SIG-M5 treated with dmso at 0.1 percent for 504 hours (cell line): ENCODE results near the gene CLRN2.
"Not testable (repeated sequence)": the region's sequence is repeated elsewhere in the genome, so short reads cannot be mapped to it uniquely, and the experiment has no call there.

Source experiments
- DNase-seq: peaks from one replicate; lab custom pipeline; 2025; ENCODE audit not compliant: unreplicated experiment; lab: John Stamatoyannopoulos, UW

CLRN2 gene

GRCh38 chr4:17544205-17544604, 29.2 kb downstream of the CLRN2 start:
- no peak for DNase-seq

- DNase-seq, result no peak
Observed at GRCh38 chr4:17544831-17545234, 29.9 kb downstream of the CLRN2 start.

- no peak for DNase-seq
Observed at GRCh38 chr4:17545374-17546140, 30.6 kb downstream of the CLRN2 start.

- no peak for DNase-seq
Observed at GRCh38 chr4:17546222-17546621, 31.3 kb downstream of the CLRN2 start.

GRCh38 chr4:17546678-17547077, 31.7 kb downstream of the CLRN2 start:
- no peak for DNase-seq

GRCh38 chr4:17550549-17550948, 35.6 kb downstream of the CLRN2 start:
- DNase-seq, result no peak

- DNase-seq, result no peak
Observed at GRCh38 chr4:17552427-17552826, 37.5 kb downstream of the CLRN2 start.

GRCh38 chr4:17554568-17554967, 39.6 kb downstream of the CLRN2 start:
- no peak for DNase-seq

- no peak for DNase-seq
Observed at GRCh38 chr4:17556498-17556897, 41.5 kb downstream of the CLRN2 start.

GRCh38 chr4:17557880-17558279, 42.9 kb downstream of the CLRN2 start:
- no peak for DNase-seq

- no peak for DNase-seq
Observed at GRCh38 chr4:17558941-17559708, 44.2 kb downstream of the CLRN2 start.

GRCh38 chr4:17559709-17560048, 44.7 kb downstream of the CLRN2 start:
- no peak for DNase-seq

- DNase-seq, result no peak
Observed at GRCh38 chr4:17560065-17560673, 45.2 kb downstream of the CLRN2 start.

- no peak for DNase-seq
Observed at GRCh38 chr4:17561195-17561909, 46.4 kb downstream of the CLRN2 start.

- DNase-seq, result peak; percentile 40
Observed at GRCh38 chr4:17562157-17562556, 47.2 kb downstream of the CLRN2 start.

GRCh38 chr4:17565846-17566245, 50.9 kb downstream of the CLRN2 start:
- no peak for DNase-seq

GRCh38 chr4:17567271-17567670, 52.3 kb downstream of the CLRN2 start:
- DNase-seq, result no peak

- DNase-seq, result no peak
Observed at GRCh38 chr4:17574206-17574605, 59.2 kb downstream of the CLRN2 start.

- not testable (repeated sequence) for DNase-seq
Observed at GRCh38 chr4:17575177-17575576, 60.2 kb downstream of the CLRN2 start.
